ENCODE measurements around the gene PLEKHG3. TPM values are rescaled to one million over a fixed set of nuclear protein-coding genes. Genes with fewer than 3 reads are reported as not detected.

Gene PLEKHG3
- total RNA-seq, 1 experiment from 2014 or later = 34.0 TPM

DNA sequence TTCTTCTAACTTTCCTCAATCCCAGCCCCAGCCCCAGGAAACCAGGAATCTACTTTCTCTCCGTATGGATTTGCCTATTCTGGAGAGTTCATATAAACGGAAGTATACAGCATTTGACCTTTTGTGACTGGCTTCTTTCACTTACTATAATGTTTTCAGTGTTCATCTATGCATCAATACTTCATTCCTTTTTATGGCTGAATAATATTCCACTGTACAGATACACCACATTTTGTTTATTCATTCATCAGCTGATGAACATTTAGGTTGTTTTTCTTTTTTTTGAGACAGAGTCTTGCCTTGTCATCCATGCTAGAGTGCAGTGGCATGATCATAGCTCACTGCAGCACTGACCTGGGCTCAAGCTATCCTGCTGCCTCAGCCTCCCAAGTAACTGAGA, 3.9 kb upstream of the PLEKHG3 start:
- POLR2A ChIA-PET = interaction anchor here (0.7 kb wide), 1 partner anchor 40 kb away, joined by 6 read pairs; no protein-coding TSS in a partner anchor
- H3K27me3 ChIP-seq (ENCODE audit: control insufficient read depth, insufficient read depth, low read length) = no peaks in the 10 kb centered on the region
- TF ChIP-seq POLR2AphosphoS5 (IDR thresholded peaks at IDR 0.05; ENCODE audit: low read depth, low read length) (no peak), SIN3A (IDR thresholded peaks at IDR 0.05; ENCODE audit: borderline replicate concordance, insufficient read depth, low read depth, low read length) (no peak), TCF7L2 (IDR thresholded peaks at IDR 0.05; ENCODE audit: low read depth, low read length) (no peak)
- TF ChIP-seq, protein P1, sequence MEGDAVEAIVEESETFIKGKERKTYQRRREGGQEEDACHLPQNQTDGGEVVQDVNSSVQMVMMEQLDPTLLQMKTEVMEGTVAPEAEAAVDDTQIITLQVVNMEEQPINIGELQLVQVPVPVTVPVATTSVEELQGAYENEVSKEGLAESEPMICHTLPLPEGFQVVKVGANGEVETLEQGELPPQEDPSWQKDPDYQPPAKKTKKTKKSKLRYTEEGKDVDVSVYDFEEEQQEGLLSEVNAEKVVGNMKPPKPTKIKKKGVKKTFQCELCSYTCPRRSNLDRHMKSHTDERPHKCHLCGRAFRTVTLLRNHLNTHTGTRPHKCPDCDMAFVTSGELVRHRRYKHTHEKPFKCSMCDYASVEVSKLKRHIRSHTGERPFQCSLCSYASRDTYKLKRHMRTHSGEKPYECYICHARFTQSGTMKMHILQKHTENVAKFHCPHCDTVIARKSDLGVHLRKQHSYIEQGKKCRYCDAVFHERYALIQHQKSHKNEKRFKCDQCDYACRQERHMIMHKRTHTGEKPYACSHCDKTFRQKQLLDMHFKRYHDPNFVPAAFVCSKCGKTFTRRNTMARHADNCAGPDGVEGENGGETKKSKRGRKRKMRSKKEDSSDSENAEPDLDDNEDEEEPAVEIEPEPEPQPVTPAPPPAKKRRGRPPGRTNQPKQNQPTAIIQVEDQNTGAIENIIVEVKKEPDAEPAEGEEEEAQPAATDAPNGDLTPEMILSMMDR (IDR thresholded peaks at IDR 0.05) = no peak
- TF ChIP-seq, protein P2, sequence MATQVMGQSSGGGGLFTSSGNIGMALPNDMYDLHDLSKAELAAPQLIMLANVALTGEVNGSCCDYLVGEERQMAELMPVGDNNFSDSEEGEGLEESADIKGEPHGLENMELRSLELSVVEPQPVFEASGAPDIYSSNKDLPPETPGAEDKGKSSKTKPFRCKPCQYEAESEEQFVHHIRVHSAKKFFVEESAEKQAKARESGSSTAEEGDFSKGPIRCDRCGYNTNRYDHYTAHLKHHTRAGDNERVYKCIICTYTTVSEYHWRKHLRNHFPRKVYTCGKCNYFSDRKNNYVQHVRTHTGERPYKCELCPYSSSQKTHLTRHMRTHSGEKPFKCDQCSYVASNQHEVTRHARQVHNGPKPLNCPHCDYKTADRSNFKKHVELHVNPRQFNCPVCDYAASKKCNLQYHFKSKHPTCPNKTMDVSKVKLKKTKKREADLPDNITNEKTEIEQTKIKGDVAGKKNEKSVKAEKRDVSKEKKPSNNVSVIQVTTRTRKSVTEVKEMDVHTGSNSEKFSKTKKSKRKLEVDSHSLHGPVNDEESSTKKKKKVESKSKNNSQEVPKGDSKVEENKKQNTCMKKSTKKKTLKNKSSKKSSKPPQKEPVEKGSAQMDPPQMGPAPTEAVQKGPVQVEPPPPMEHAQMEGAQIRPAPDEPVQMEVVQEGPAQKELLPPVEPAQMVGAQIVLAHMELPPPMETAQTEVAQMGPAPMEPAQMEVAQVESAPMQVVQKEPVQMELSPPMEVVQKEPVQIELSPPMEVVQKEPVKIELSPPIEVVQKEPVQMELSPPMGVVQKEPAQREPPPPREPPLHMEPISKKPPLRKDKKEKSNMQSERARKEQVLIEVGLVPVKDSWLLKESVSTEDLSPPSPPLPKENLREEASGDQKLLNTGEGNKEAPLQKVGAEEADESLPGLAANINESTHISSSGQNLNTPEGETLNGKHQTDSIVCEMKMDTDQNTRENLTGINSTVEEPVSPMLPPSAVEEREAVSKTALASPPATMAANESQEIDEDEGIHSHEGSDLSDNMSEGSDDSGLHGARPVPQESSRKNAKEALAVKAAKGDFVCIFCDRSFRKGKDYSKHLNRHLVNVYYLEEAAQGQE (IDR thresholded peaks at IDR 0.05; ENCODE audit: insufficient read depth in 1 of 2, low read depth in 2 of 2, low read length in 1 of 2) = no peak
- no peak for ATAC-seq
- peaks cover 7% of the 10 kb centered on the region for H3K4me1 ChIP-seq (ENCODE audit: control insufficient read depth, insufficient read depth, low read length)
- CTCF ChIA-PET = no interaction called here
- no peaks in the 10 kb centered on the region; the same call in 1 of the 2 replicates for H3K36me3 ChIP-seq (ENCODE audit: control insufficient read depth, insufficient read depth, low read length)
- in situ Hi-C loops (cut with HindIII; ENCODE audit: low pct_unique_long_range_greater_than_20kb, low sequenced_read_pairs) = no loop called here
- no peak overlapping the region for H3K27ac ChIP-seq (ENCODE audit: low read length)
- no peak overlapping the region for H3K4me3 ChIP-seq (ENCODE audit: low read depth in 2 of 2, low read length in 2 of 2)
- no peaks in the 10 kb centered on the region for H3K9me3 ChIP-seq (ENCODE audit: control insufficient read depth, insufficient read depth, low read depth, low read length)
- no peak for DNase-seq (ENCODE audit: low read depth, low spot score)
- BruUV-seq (replicated peaks) = no TSS peak
- intact Hi-C loops (cut with micrococcal nuclease; ENCODE audit: unreplicated experiment) = no loop called here

DNA sequence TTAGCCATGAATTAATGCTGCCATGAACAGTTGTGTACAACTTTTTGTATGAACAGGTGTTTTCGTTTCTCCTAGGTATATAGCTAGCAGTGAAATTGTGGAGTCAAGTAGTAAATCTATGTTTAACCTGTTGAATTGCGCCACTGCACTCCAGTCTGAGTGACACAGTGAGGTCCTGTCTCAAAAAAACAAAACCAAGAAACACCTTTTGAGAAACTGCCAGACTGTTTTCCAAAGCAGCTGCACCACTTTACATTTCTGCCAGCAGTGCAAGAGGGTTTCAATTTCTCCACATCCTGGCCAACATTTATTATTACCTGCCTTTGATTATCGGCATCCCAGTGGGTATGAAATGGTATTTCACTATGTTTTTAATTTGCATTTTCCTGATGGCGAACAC, 3.3 kb upstream of the PLEKHG3 start:
- POLR2A ChIA-PET = no interaction called here

More for the DNA sequence above, 3.3 kb upstream of the PLEKHG3 start:
- Histone ChIP-seq H3K4me3 (ENCODE audit: low read depth in 2 of 2, low read length in 2 of 2) (no peak overlapping the region), H3K9me3 (ENCODE audit: control insufficient read depth, insufficient read depth, low read depth, low read length) (no peaks in the 10 kb centered on the region), H3K27me3 (ENCODE audit: control insufficient read depth, insufficient read depth, low read length) (no peaks in the 10 kb centered on the region), H3K27ac (ENCODE audit: low read length) (no peak overlapping the region), H3K4me1 (ENCODE audit: control insufficient read depth, insufficient read depth, low read length) (peaks cover 12% of the 10 kb centered on the region), H3K36me3 (ENCODE audit: control insufficient read depth, insufficient read depth, low read length) (no peaks in the 10 kb centered on the region; the same call in 1 of the 2 replicates)
- no TSS peak for BruUV-seq (replicated peaks)
- intact Hi-C loops (cut with micrococcal nuclease; ENCODE audit: unreplicated experiment) = no loop called here
- no peak for DNase-seq (ENCODE audit: low read depth, low spot score)
- TF ChIP-seq, protein P2 (IDR thresholded peaks at IDR 0.05; ENCODE audit: insufficient read depth in 1 of 2, low read depth in 2 of 2, low read length in 1 of 2) = no peak
- TF ChIP-seq TCF7L2 (IDR thresholded peaks at IDR 0.05; ENCODE audit: low read depth, low read length) (no peak), SIN3A (IDR thresholded peaks at IDR 0.05; ENCODE audit: borderline replicate concordance, insufficient read depth, low read depth, low read length) (no peak), POLR2AphosphoS5 (IDR thresholded peaks at IDR 0.05; ENCODE audit: low read depth, low read length) (no peak)
- TF ChIP-seq, protein P1 (IDR thresholded peaks at IDR 0.05) = no peak
- CTCF ChIA-PET = no interaction called here
- in situ Hi-C loops (cut with HindIII; ENCODE audit: low pct_unique_long_range_greater_than_20kb, low sequenced_read_pairs) = no loop called here
- no peak for ATAC-seq
